Spleen (tissue), 7 donors: ENCODE data around the gene MDH2.
"Not testable (repeated sequence)": the region's sequence is repeated elsewhere in the genome, so short reads cannot be mapped to it uniquely, and the experiment has no call there.

Experiments used
- POLR2A ChIP-seq, 3 donors: fragments of 450-650 bp; IDR thresholded peaks; one replicate each; pipeline ENCODE4 v1.5.1; 2017; ENCODE audit warnings: antibody characterized with exemption in 3 of 3, mild to moderate bottlenecking in 1 of 3
- POLR2AphosphoS5 ChIP-seq, 3 donors: sonication (generic); formaldehyde crosslinking; IDR thresholded peaks; one replicate each; pipeline ENCODE4 v1.5.1; 2017; ENCODE audit warnings: antibody characterized with exemption in 3 of 3
- TF ChIP-seq, protein P1 (sequence below), 11 experiments: fragments of 200-600 bp in 7 of 11; fragments of 450-650 bp in 4 of 11; sonication (generic) in 4 of 11; IDR thresholded peaks in 8 of 11; conservative IDR thresholded peaks in 3 of 11; 1 replicate in 7 of 11; 2 replicates in 4 of 11; pipeline versions ENCODE4 v1.4.0 to v1.8.0; 2016 to 2021; ENCODE audit warnings: antibody characterized with exemption in 11 of 11, inconsistent platforms in 4 of 11, mild to moderate bottlenecking in 1 of 11
- donor health status: DM: no; HTN: no; CAD: no; lungs with moderate emphysema.
- donor health status: DM: no; HTN: no; CAD: no.
- donor health status: DM: no; HTN: no; CAD: no.

DNA sequence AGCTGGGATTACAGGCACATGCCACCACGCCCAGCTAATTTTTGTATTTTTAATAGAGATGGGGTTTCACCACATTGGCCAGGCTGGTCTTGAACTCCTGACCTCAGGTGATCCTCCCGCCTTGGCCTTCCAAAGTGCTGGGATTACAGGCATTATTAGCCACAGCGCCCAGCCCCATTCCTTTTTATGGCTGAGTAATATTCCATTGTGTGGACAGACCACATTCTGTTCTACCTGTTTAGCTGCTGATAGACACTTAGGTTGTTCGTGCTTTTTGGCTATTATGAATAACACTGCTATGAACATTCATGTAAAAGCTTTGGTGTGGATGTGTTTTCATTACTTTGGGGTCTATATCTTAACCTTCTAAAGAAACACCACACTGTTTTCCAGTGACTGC is 29.4 kb upstream of the MDH2 start:
- TF ChIP-seq, protein P1, sequence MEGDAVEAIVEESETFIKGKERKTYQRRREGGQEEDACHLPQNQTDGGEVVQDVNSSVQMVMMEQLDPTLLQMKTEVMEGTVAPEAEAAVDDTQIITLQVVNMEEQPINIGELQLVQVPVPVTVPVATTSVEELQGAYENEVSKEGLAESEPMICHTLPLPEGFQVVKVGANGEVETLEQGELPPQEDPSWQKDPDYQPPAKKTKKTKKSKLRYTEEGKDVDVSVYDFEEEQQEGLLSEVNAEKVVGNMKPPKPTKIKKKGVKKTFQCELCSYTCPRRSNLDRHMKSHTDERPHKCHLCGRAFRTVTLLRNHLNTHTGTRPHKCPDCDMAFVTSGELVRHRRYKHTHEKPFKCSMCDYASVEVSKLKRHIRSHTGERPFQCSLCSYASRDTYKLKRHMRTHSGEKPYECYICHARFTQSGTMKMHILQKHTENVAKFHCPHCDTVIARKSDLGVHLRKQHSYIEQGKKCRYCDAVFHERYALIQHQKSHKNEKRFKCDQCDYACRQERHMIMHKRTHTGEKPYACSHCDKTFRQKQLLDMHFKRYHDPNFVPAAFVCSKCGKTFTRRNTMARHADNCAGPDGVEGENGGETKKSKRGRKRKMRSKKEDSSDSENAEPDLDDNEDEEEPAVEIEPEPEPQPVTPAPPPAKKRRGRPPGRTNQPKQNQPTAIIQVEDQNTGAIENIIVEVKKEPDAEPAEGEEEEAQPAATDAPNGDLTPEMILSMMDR (IDR thresholded peaks at IDR 0.05 in 8 of 11, conservative IDR thresholded peaks at IDR 0.05 in 3 of 11), result not testable (repeated sequence)
- TF ChIP-seq POLR2A, POLR2AphosphoS5 (IDR thresholded peaks at IDR 0.05): not testable (repeated sequence)
